GM23248 (cell line): ENCODE measurements around the gene ANKS1B.

Experiments
- EZH2 ChIP-seq: fragments of 200-600 bp; sonication (generic); IDR thresholded peaks from 2 replicates; pipeline ENCODE4 v1.6.1; 2018; ENCODE audit warnings: antibody characterized with exemption, mild to moderate bottlenecking; ENCODE audit not compliant: insufficient read depth, poor library complexity, severe bottlenecking
- EZH2phosphoT487 ChIP-seq: fragments of 200-600 bp; sonication (generic); IDR thresholded peaks from 2 replicates; pipeline ENCODE4 v1.6.1; 2018; ENCODE audit warnings: antibody characterized with exemption, moderate library complexity, mild to moderate bottlenecking, low read depth; ENCODE audit not compliant: insufficient read depth

- TF ChIP-seq EZH2: no peak
- no peak for TF ChIP-seq EZH2phosphoT487
Measured at GRCh38 chr12:99745121-99745520, 239.6 kb downstream of the ANKS1B start.
